HG03442 (cell line): ENCODE results near the gene ATRX.
A peak's percentile ranks its signal among the peaks of the same experiment; 100 is the strongest.
"Not testable (repeated sequence)": the region's sequence is repeated elsewhere in the genome, so short reads cannot be mapped to it uniquely, and the experiment has no call there.

ENCODE experiments used
- ATAC-seq: cut with Tn5 transposase; IDR thresholded peaks from one replicate; pipeline ENCODE4 v1.9.1; 2021; ENCODE audit warnings: mild to moderate bottlenecking, moderate library complexity; ENCODE audit not compliant: unreplicated experiment

The ATRX gene, protein sequence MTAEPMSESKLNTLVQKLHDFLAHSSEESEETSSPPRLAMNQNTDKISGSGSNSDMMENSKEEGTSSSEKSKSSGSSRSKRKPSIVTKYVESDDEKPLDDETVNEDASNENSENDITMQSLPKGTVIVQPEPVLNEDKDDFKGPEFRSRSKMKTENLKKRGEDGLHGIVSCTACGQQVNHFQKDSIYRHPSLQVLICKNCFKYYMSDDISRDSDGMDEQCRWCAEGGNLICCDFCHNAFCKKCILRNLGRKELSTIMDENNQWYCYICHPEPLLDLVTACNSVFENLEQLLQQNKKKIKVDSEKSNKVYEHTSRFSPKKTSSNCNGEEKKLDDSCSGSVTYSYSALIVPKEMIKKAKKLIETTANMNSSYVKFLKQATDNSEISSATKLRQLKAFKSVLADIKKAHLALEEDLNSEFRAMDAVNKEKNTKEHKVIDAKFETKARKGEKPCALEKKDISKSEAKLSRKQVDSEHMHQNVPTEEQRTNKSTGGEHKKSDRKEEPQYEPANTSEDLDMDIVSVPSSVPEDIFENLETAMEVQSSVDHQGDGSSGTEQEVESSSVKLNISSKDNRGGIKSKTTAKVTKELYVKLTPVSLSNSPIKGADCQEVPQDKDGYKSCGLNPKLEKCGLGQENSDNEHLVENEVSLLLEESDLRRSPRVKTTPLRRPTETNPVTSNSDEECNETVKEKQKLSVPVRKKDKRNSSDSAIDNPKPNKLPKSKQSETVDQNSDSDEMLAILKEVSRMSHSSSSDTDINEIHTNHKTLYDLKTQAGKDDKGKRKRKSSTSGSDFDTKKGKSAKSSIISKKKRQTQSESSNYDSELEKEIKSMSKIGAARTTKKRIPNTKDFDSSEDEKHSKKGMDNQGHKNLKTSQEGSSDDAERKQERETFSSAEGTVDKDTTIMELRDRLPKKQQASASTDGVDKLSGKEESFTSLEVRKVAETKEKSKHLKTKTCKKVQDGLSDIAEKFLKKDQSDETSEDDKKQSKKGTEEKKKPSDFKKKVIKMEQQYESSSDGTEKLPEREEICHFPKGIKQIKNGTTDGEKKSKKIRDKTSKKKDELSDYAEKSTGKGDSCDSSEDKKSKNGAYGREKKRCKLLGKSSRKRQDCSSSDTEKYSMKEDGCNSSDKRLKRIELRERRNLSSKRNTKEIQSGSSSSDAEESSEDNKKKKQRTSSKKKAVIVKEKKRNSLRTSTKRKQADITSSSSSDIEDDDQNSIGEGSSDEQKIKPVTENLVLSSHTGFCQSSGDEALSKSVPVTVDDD (N-terminal part only)

DNA sequence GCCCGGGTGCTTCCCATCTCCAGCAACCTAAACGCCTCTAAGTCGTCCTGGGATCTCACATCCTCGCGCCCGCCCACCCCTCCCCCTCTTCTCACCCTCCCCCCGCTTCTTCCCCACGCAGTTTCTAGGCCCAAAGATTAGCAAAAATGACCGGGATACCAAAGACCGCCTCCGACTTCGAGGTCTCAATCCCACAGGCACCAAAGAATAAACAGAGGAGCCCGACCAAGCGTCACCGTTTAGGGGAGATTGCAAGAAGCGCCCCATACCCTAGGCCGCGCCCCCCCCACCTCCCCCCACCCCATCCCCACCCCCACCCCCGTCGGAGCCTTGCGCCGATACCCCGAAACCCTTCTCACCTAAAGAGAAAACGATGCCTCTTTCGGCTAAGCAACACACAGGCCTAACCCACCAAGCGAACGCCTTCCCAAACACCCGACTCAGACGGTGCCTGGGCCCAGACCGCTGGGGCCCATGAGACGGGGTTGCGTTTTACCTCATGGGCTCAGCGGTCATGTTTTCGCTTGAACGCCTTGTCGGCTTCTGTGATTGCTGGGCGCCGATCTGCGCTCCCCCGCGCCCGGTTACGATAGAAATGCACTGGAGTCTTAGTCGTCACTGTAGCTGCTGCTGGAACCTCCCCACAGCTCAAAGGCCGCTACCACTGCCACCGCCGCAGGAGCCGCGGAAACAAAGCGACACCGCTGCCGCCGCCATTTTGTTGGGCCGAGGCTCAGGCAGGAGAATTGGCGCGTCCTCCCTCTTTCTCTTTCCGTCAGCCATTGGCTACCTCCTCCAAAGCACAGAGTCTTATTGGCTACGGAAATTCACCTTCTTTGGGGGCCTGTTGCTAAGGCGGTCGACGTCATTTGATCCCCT is at the start of gene ATRX:
Gene ATRX, minus strand, starts transcription at position 731 of the 879 bp plus-strand sequence. Its CDS starts 215 bp downstream, at position 516.
- ATAC-seq = peak; percentile 97

DNA sequence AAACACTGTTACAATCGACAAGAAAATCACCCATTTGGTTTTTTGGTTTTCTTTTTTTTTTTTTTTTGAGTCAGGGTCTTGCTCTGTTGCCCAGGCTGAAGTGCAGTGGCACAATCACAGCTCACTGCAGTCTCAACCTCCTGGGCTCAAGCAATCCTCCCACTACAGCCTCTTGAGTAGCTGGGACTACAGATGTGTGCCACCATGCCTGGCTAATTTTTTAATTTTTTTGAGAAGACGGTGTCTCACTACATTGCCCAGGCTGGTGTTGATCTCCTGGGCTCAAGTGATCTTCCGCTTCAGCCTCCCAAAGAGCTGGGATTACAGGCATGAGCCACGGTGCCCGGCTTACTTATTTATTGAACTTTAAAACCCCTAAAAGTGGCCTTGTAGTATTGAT is 45.5 kb upstream of the ATRX start:
- not testable (repeated sequence) for ATAC-seq

DNA sequence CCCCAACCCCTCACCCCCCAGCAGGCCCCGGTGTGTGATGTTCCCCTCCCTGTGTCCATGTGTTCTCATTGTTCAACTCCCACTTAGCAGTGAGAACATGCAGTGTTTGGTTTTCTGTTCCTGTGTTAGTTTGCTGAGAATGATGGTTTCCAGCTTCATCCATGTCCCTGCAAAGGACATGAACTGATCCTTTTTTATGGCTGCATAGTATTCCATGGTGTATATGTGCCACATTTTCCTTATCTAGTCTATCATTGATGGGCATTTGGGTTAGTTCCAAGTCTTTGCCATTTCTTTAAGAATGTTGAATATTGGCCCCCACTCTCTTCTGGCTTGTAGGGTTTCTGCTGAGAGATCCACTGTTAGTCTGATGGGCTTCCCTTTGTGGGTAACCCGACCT is 36.0 kb upstream of the ATRX start:
- not testable (repeated sequence) for ATAC-seq

DNA sequence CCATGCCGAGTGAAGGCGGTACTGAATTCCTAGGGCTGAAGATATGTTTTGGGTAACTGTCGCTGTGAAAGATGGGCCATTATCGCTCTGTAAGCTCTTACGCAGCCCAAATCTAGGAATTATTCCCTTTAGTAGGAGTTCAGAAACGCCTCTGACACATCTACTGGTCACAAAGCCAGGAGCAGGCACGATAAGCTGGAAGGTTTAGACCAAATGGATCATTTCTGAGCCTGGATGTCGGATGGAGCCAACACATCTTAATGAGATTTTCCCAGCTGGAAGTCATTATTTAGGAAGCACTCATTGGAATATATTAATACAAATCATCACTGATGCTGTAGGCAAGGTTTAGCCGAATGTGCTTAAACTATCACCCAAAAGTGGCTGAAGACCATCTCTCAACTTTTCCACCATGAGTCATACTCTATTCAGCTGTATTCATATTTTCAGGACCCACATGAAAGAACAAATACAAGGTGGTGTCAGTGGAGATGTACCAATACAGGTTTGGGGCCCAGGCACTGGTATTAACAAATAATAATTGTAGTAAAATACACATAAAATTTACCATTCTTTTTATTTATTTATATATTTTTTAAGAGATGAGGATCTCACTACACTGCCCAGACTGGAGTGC is 34.2 kb upstream of the ATRX start:
- ATAC-seq = no peak

DNA sequence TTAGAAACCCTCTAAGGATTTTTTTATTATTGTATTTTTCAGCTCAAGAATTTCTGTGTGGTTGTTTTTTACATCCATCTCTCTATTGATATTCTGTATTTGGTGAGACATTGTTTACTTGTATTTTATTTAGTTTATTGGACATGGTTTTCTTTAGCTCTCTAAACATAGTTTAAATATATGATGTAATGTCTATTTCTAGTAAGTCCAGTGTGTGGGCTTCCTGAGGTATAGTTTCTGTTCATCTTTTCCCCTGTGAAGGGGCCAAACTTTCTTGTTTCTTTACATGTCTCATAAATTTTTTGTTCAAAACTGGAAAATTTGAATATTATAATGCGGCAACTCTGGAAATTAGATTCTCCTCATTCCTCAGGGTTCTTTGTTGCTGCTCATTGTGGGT is 28.2 kb upstream of the ATRX start:
- ATAC-seq = no peak

DNA sequence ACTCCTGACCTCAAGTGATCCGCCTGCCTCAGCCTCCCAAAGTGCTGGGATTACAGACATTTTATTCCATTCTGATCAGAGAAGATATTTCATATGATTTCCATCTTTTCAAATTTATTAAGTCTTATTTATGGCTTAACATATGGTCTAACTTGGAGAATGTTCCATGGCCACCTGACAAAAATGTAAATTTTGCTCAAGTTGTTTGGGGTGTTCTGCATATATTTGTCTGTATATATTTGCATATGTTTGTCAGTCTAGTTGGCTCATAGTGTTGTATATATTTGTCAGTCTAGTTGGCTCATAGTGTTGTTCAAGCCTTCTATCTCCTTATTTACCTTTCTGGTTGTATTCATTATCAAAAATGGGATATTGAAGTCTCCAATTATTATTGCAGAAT is 16.2 kb upstream of the ATRX start:
- no peak for ATAC-seq

DNA sequence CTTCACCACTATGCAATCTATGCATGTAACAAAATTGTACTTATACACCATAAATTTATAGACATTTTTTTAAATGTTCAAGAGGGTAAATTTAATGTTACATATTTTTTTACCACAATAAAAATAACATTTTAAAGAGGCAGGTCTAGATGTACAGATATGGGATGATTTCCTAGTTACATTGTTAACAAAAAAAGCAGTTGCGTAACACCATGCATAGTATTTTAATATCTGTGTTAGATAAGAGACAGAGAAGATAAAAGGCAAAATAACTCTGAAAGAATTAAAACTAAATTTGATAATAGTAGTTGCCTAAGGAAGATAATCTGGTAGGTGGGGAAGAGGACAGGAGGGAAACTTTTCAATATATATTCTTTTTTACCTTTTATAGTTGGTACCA is 9.1 kb upstream of the ATRX start:
- ATAC-seq = no peak

DNA sequence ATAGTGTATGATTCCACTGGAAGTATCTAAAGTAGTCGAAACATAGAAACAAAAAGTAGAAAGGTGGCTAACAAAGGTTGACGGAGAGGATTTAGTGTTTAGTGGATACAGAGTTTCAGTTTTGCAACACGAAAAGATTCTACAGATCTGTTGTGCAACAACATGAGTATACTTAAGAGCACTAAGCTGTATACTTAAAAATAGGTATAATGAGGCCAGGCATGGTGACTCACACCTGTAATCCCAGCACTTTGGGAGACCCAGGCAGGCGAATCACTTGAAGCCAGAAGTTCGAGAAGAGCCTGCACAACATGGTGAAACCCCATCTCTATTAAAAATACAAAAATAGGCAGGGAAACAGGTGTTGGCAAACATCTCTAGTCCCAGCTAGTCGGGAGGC is 7.9 kb upstream of the ATRX start:
- ATAC-seq = no peak

DNA sequence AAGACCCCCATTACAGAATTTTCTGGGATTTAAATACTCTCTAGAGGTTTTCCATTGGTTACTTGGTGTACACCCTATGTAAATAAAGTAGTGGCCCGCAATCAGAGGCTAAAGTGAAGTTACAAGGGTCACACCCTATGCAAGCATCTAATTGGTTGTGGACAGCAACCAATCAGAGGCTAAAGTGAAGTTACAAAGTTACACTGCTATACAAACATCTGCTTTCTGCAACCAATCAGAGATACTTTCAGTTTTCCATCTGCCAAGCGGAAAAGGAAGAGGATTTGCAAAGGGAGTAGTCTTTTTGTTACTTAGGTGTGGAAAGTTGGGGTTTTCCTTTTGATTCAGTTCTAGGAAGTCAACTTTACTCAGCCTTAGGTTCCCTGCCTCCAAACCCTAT is 2.0 kb upstream of the ATRX start:
- ATAC-seq = no peak

DNA sequence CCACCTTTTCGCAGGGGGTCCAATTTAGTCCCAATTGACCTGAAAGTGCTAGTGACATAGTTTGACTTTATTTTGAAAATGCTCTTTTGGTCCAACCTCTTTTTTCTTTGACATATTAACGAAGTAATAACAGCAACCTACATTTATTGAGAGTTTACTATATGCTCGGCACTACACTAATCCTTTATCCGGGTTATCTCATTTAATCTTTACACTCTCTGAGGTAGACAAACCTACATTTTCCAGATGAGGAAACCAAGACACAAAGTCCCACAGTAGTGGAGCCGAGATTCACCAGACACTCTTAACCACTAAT is 307 bp upstream of the ATRX start:
- no peak for ATAC-seq

DNA sequence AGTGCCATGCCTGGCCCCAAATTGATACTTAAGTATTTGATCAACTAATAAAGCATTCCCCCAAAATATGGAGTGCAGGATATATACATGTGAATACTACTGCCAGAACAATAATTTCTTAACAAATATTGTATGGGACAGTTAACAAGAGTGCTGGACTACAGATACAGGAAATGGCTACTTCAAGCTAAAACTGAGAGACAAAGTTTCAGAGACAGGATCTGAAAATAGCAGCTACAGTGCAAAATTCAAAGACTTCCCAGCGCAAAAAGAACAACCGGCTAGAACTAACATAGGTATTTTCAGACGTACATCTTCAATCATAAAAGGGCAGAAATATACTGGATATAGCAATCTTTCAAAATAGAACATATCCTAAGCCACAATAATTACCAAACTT is 6.3 kb downstream of the ATRX start:
- no peak for ATAC-seq

DNA sequence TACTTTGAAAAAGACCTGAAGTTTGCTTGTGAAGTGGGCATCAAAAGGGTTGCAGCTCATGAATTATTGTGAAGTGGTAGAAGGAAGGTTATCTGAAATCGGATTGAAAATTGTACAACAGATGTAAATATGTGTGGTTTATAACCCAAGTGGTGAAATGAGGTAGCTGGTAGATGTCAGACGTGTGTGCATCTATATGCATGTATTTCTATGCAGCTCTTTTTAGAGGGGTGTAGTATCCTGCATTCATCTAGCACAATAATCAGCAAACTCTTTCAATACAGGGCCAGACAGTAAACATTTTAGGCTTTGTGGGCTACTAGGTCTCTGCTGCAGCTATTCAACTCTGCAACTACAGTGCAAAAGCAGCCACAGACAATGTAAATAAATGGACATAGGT is 9.4 kb downstream of the ATRX start:
- no peak for ATAC-seq

DNA sequence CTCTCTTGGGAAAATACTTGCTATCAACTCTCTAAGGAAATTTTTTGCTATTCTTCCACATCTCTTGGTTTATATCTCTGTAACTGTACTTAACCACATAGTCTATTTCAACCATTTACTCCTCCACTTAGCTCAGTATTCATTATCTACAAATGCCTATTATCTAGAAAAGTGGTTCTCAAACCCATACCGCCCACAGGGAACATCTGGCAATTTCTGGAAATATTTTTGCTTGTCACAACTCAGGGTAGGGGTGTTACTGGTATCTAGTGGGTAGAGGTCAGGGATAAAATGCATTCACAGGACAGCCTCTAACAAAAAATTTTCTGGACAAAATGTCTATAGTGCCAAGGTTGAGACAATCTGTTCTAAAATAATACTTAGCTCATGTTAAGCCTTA is 14.4 kb downstream of the ATRX start:
- ATAC-seq = no peak

DNA sequence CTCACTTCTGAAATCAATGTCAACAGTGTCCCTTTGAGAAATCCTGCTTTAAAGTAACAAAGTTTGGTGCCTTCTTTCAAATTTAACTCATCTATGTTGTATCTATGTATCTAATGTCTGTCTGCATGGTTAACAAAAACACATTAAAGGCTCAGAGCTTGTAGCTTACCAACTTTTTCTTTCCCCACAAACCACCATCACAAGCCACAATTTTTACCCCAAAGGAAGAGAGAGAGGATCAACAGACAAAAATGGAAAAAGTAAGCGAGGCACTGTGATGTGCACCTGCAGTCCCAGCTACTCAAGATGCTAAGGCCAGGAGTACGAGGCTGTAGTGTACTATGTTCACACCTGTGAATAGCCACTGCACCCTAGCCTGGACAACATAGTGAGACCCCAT is 17.2 kb downstream of the ATRX start:
- ATAC-seq = no peak

DNA sequence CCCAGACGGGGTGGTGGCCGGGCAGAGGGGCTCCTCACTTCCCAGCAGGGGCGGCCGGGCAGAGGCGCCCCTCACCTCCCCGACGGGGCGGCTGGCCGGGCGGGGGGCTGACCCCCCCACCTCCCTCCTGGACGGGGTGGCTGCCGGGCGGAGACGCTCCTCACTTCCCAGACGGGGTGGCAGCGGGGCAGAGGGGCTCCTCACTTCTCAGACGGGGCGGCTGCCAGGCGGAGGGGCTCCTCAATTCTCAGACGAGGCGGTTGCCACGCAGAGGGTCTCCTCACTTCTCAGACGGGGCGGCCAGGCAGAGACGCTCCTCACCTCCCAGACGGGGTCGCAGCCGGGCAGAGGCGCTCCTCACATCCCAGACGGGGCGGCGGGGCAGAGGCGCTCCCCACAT is 19.8 kb downstream of the ATRX start:
- ATAC-seq = not testable (repeated sequence)

DNA sequence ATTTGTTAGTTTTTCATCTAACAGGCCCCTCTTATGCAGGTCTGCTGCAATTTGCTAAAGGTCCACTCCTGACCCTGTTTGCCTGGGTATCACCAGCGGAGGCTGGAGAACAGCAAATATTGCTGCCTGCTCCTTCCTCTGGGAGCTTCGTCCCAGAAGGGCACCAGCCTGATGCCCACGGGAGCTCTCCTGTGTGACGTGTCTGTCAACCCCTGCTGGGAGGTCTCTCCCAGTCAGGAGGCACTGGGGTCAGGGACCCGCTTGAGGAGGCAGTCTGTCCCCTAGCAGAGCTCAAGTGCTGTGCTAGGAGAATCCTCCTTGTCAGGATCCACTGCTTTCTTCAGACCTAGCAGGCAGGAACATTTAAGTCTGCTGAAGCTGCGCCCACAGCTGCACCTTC is 30.5 kb downstream of the ATRX start:
- ATAC-seq = no peak

DNA sequence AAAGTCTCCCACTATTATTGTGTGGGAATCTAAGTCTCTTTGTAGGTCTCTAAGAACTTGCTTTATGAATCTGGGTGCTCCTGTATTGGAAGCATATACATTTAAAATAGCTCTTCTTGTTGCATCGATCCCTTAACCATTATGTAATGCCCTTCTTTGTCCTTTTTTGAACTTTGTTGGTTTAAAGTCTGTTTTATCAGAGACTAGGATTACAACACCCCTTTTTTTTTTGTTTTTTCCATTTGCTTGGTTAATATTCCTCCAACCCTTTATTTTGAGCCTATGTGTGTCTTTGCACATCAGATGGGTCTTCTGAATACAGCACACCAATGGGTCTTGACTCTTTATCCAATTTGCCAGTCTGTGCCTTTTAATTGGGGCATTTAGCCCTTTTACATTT is 32.1 kb downstream of the ATRX start:
- ATAC-seq = not testable (repeated sequence)

DNA sequence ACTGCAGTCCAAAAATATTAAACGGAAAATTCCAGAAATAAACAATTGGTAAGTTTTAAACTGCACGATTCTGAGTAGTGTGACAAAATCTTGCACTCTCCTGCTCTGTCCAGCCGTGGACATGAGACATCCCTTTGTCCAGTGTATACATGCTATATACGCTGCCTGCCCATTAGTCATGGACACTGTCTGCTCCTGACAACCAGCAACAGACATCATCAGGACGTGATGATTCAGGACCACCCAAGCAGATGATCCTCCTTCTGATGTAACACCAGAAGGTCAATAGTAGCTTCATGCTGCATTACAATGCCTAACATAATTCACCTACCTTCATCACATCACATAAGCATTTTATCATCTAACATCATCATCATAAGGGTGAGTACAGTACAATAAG is 36.3 kb downstream of the ATRX start:
- no peak for ATAC-seq

DNA sequence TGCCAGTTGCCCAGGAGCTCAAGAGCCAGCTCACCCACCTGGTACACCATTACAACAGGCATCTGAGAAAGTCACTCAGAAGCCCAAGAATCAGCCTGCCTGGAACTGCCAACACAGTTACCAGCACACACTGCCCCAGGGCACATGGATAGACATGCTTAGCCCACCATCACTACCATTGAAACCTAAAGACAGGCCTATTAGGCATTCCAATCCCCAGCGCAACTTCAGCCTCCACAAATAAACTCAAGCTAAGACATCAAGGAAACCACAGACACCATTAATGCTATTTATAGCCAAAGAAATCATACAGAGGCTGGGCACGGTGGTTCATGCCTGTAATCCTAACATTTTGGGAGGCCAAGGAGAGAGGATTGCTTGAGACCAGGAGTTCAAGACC is 42.3 kb downstream of the ATRX start:
- no peak for ATAC-seq
